DMS 273 (cell line): ENCODE data around the gene TF.

Experiments
- DNase-seq: peaks from one replicate; lab custom pipeline; 2025; ENCODE audit not compliant: unreplicated experiment; lab: John Stamatoyannopoulos, UW

Gene TF

DNA sequence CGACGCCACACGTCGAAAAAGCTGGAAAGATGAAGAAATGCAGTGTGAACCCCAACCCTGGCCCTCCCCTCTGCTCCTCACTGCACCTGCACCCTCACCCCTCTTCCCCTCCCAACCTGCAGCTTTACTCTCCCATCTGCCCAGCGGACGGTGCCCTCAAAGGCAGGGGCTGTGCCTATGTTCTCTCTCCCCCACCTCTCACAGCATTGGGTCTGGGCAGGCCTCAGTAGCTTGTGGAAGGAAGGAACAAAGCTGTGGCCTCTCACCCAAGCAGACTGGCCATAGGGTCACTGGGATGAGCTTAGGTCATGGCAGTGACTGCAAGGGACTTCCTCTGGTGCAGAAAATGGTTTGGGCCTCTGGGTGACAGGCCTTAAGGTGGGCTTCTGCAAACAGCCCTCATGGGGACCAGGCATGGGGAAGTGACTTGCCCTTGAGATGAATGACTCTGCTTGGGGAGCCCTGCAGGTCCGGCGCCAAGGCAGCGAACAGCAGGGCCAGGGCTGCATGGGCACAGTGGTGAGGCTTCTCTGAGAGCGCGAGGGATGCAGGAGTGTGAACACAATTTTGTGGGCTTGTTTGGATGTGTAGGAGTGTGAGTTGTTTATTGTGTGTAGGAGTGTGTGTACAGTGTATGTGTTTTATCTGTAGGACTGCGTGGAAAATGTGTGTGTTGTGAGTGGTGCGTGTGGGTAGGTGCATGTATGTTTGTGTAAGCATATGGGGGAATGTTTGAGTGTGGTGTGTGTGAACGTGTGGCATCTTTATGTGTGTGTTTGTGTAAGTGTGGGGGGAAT is 88.6 kb downstream of the TF start:
- DNase-seq: no peak

DNA sequence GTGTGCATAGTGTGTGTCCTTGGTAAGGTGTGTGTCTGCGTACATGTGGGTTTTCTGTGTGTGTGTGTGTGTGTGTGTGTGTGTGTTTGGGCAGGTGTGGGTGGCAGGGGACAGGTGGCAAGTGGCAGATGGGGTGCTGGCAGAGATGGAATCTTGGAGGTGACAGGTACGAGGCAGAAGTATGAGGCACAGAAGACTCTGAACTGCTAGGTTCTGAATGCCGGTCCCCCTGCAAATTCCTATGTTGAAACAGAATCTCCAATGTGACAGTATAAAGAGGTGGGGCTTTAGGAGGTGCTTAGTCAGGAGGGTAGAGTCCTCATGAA is 89.2 kb downstream of the TF start:
- no peak for DNase-seq

DNA sequence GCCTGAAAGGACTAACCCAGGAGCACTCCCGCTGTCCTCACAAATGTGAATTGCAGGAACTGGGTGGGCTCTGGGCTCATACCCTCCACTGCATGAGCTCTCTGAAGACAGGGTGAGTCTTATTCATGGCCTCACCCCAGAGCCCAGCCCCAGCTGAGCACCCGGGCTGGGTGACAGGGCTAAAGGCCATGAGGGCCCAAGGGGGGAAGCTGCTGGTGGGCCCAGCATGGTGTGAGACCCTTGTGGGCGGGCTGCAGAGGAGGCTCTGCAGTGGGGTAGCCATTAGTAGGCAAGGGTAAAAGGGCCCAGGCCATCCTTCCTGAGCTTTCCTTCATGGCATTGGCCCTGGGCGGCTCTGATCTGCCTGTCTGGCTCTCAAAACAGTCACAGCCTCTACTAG is 89.8 kb downstream of the TF start:
- no peak for DNase-seq

DNA sequence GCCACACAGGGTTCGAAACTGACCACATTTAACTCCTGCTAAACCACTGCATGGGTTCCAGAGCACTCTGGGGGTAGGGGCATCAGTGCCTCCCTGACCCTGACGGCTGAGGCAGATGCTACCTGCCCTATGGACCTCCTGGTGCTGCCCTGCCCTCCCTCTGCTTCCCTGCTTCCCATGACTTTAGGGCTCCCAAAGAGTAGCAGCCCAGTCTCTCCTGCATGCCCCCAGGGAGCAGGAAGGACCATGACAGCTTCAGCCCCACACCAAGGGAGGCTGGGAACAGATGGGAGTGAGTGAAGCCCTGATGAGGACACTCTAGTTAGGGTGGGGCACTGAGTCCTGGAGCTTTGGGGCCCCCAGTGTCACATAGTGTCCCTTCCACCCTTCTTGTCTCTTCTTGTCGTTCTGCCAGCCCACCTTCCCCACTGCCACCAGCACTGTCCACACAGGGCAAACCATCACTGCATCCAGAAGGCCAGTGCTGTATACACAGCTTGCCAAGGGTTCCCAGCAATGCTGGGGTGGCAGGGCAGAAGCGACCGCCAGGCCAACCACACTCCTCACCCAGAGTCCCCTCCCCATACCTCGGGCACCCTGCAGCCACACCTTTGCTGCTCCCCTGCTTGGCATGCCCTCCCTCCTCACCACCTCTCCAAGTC is 90.4 kb downstream of the TF start:
- DNase-seq: no peak

DNA sequence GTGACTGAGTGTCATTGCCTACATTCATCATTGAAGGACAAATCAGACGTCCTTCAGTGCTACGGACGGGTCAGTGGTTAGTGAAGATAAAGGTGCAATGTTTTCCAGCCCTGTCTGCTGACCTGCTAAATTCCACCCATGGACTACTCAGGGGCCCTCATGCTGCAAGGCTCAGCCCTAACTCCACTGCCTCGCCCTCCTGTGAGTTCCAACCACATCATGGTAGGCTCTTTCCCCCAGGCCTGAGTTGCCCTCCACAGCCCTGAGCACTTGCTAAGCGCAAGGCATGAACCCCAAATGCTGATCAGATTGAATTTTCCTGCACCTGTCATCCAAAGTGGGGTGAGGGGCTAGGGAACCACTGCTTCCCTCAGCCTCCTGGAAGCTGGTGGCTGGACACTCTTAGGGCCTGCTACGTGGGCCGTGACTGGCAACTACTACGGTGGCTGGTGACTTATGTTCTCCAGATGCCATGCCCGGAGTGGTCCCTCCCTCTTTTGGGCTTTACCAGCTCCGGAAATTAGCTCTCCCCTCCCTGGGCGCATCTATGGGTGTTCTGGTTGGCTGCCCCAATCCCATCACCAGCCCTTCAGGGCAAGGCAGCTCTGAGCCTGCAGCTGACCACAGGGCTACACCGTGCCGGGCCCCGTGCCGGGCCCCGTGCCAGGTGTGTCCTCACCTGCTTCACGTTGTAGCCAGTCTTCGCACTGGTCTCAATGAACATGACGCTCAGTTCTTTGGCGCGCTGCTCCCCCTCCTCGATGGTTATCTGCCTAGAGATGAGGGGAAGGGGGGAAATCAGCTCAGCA is 91.5 kb downstream of the TF start:
- DNase-seq: no peak

DNA sequence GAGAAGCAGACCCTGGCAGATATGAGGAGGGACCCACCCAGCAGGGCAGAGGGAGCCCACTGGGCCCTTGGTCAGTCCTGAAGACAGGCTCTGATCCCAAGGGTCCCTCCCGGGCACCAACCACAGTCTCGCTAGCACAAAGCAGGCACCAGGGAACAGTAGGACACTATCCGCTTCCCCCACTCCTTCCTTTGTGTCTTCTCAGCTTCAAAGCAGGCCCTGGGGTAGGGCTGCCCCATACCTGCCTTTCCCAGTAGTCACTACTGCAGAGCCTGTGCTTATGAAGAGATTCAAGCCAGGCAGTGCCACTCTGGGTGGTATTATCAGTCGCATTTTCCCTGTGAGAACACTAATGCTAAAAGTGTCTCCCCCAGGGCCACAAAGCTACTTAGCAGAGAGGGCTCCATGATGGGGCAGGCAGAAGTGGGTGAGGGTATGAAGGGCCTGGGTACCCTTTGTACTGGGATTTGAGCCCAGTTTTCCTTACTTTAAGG is 92.2 kb downstream of the TF start:
- DNase-seq: no peak

DNA sequence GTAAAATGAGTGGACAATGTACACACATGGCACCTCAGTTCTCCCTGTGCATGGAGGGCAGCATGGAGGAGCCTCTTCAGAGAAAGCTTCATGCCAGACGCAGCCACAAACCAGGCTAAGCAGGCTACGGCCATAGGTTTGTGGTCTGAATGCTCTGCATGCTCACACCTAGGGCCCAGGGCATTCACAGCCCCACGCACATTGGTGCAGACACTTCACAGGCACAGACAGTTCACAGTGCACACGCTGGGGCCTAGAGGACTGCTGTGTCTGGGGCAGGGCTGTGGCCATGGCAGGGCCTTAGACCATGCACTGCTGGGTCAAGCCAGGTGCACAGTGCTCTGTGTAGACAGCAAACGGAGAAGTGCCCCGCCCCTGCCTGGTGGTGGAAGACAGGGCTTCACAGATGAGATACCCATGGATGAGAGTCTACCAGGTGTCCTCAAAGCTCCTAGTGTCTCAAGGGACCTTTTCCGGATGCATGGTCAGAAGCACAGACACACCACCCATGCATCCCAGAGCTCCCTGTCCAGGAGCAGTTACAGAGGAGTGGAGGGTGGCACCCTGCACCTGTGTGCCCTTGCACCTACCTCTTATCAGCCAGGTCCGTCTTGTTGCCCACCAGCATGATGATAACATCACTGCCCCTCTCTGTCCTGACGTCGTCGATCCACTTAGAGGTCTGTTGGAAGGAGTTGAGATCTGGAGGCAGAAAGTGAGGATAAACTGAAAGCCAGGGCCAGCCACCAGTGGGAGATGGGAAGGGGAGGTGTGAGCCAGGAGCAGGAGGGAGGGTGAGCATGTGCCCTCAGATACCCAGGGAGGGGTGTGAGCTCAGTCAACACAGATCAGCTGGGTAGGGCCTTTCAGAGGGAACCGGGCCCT is 93.0 kb downstream of the TF start:
- DNase-seq: no peak

DNA sequence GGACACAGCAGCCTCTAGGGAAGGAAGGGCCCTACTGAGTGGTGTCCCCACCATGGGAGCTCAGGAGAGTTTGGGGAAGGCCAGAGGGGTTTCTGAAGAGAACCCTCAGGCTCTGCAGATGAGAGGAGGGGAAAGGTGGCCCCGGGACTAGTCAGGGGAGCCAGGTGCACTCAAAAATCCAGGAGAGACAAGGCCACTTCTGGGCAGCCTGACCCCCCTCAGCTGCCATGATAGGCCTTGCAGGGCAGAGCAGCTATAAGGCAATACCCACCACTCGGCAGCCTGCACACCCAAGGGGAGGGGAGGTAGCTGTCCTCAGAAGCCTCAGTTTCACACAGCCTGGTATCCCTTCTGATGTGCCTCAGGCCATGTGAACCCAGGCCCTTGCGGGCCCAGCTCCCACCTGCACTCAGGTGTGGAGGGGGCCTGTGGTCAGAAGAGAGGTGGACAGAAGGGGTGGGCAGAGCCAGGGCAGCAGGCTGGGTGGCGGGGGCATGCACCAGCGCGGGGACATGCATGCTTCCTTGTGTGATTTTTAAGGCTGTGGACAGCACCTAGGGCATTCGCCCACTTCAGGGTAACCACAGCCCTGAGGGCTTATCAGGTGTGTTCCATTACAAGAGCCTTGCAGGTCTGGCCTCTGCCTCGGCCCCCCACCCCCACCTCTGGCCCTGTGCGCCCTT is 94.0 kb downstream of the TF start:
- DNase-seq: no peak

DNA sequence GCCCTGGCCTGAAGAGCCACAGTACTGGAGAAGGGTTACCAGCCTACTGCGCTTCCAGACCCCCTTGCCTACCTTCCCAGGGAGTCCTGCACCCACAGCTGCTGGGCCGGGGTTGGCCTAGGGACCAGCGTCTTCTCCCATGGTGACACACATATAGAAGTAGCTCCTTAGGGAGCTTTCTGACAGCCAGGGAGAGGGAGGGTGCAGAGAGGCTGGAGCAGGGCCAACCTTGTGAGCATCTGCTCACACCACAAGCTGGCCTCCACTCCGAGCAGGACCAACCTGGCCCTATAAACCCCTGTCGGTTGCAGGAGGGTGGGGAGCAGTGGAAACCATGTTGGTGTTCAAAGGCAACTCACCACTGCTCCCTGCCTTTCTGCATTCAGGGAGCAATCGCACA is 94.6 kb downstream of the TF start:
- peak; percentile 23 for DNase-seq

DNA sequence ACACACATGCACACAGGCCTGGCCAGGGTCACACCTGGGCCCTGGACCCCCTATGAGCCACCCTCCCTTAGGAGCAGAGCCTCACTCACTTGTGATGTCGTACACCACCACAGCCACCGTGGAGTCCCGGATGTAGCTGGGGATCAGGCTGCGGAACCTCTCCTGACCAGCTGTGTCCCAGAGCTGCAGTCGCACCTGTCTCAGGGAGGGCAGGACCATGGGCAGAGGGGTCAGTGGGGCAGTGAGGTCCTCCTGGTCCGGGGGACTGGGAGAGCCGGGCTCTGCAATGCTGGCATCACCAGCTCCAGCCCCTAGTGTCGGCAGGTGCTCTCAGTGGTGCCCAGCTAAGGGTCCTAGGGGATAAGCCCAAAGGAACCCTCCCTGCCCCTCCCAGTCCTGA is 95.0 kb downstream of the TF start:
- no peak for DNase-seq

DNA sequence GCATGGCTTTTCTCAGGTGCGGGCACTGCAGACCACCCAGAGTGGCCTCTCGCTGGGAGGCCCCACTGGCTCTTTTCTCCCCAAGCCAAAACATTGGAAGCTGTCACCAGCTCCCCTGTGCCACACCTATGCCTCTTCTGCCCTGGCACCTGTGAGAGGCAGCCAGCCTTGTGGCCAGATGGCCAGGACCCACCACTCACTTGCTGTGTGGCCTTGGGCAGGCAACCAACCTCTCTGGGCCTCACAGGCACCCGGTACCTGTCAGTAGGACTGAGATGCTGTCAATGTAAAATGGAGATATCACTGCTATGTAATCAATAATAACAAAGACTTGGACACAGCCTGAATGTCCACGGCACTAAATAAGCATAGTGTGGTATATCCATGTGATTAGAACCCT is 96.0 kb downstream of the TF start:
- no peak for DNase-seq

DNA sequence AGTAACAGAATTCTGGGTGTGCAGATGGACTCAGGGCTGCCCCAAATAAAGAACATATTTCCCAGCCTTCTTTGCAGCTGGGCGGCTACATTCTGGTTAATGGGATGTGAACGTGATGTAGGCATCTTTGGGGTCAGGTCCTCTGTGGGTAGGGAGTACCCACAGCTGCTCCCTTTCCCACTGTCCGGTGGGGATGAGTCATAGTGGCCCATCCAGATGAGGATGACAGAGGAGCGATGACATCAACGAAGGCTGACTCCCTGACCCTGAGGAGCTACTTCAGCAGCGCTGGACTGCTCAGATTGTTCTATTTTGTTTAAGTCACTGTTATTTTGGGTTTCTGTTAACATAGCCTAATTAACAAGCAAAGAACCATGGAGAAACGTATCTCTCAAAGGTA is 97.4 kb downstream of the TF start:
- DNase-seq: no peak

DNA sequence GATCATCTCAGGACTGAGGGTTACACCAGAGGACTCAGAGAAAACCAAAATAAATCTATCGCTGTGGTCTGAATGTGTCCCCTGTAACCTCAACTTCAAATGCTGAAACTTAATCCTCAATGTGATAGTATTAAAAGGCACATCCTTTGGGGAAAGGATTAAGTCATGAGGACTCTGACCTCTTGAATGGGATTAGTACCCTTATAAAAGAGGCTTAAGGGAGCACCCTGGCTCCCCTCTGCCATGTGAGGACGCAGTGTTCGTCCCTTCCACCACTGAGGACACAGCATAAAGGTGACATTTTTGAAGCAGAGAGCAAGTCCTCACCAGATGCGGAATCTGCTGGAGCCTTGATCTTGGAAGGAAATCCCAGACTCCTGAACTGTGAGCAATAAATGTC is 98.9 kb downstream of the TF start:
- no peak for DNase-seq
